SK-N-SH (cell line): ENCODE measurements around the gene NOX5. TPM values are rescaled to one million over a fixed set of nuclear protein-coding genes. Genes with fewer than 3 reads are reported as not detected.

Experiments used
- CTCF ChIA-PET: fragments of 300-600, 350-600 bp; formaldehyde crosslinking; extraction: SDS; loops from one replicate; lab custom pipeline; 2021; lab: Yijun Ruan, JAX
- POLR2A ChIA-PET: fragments of 350-600 bp; sonication (Branson Sonifier 250); formaldehyde crosslinking; extraction: SDS; loops from one replicate; lab custom pipeline; 2020; ENCODE audit warnings: antibody characterized with exemption, inconsistent platforms; lab: Yijun Ruan, JAX
- DNase-seq: peaks from one replicate; pipeline ENCODE4 v3.0.0; 2012
- H2AFZ ChIP-seq: fragments of 200-600 bp; sonication (generic); 2 replicates; pipeline ENCODE4 v1.8.1; 2016; ENCODE audit warnings: antibody characterized with exemption, mild to moderate bottlenecking, low read depth
- H3F3A ChIP-seq: fragments of 200-600 bp; sonication (generic); replicated peaks from 2 replicates; pipeline ENCODE3; 2016; ENCODE audit warnings: antibody characterized with exemption, mild to moderate bottlenecking; ENCODE audit not compliant: insufficient read depth
- H3K27ac ChIP-seq, 2 experiments: fragments of 200-500 bp in 1 of 2; fragments of 200-600 bp in 1 of 2; sonication (Bioruptor generic) in 1 of 2; sonication (generic), shearing (Covaris generic) in 1 of 2; 2 replicates each; pipeline versions ENCODE4 v1.5.1 to v1.6.1; 2014 to 2016; ENCODE audit warnings: low read depth in 2 of 2, inconsistent platforms in 1 of 2, low read length in 1 of 2, mild to moderate bottlenecking in 1 of 2, mixed read lengths in 1 of 2
- H3K27me3 ChIP-seq: fragments of 200-600 bp; sonication (generic), shearing (Covaris generic); 2 replicates; pipeline ENCODE4 v1.6.1; 2016; ENCODE audit warnings: mixed run types; ENCODE audit not compliant: insufficient read depth
- H3K36me3 ChIP-seq, 2 experiments: fragments of 200-500 bp in 1 of 2; fragments of 200-600 bp in 1 of 2; sonication (Bioruptor generic) in 1 of 2; sonication (generic) in 1 of 2; replicated peaks in 1 of 2; 2 replicates each; pipeline versions ENCODE3 to v1.5.1; 2014 to 2016; ENCODE audit warnings: low read length in 1 of 2, mild to moderate bottlenecking in 1 of 2; ENCODE audit not compliant: insufficient read depth in 2 of 2, control insufficient read depth in 1 of 2
- H3K4me1 ChIP-seq, 2 experiments: fragments of 200-500 bp in 1 of 2; fragments of 200-600 bp in 1 of 2; sonication (Bioruptor generic) in 1 of 2; sonication (generic), shearing (Covaris generic) in 1 of 2; 2 replicates each; pipeline versions ENCODE4 v1.5.1 to v1.6.1; 2014 to 2016; ENCODE audit warnings: low read depth in 1 of 2, low read length in 1 of 2, mixed run types in 1 of 2; ENCODE audit not compliant: insufficient read depth in 2 of 2, control insufficient read depth in 1 of 2
- H3K4me2 ChIP-seq: fragments of 200-600 bp; sonication (generic), shearing (Covaris generic); 2 replicates; pipeline ENCODE4 v1.6.1; 2017; ENCODE audit warnings: mixed run types
- H3K4me3 ChIP-seq, 2 experiments: fragments of 200-500 bp in 1 of 2; fragments of 200-600 bp in 1 of 2; sonication (Bioruptor generic) in 1 of 2; sonication (generic), shearing (Covaris generic) in 1 of 2; 2 replicates each; pipeline versions ENCODE4 v1.5.1 to v1.8.1; 2014 to 2016; ENCODE audit warnings: low read depth in 2 of 2, inconsistent platforms in 1 of 2, low read length in 1 of 2, mild to moderate bottlenecking in 1 of 2, mixed read lengths in 1 of 2, moderate library complexity in 1 of 2
- H3K79me2 ChIP-seq: fragments of 200-600 bp; sonication (generic); 2 replicates; pipeline ENCODE4 v1.8.1; 2017; ENCODE audit warnings: mild to moderate bottlenecking; ENCODE audit not compliant: insufficient read depth
- H3K9ac ChIP-seq: fragments of 200-600 bp; sonication (generic); 2 replicates; pipeline ENCODE4 v1.6.1; 2017; ENCODE audit warnings: mixed run types
- H3K9me2 ChIP-seq: fragments of 200-600 bp; sonication (generic); 2 replicates; pipeline ENCODE4 v1.6.1; 2017; ENCODE audit warnings: mixed run types
- H3K9me3 ChIP-seq: fragments of 200-600 bp; sonication (generic); 2 replicates; pipeline ENCODE4 v1.6.1; 2017; ENCODE audit warnings: mixed run types, mild to moderate bottlenecking, moderate library complexity
- H4K20me1 ChIP-seq: fragments of 200-600 bp; sonication (generic); 2 replicates; pipeline ENCODE4 v1.6.1; 2017; ENCODE audit warnings: mild to moderate bottlenecking, mixed run types; ENCODE audit not compliant: insufficient read depth
- CHD2 ChIP-seq: fragments of 150-350 bp; IDR thresholded peaks from 2 replicates; pipeline ENCODE4 v1.6.1; 2018; ENCODE audit warnings: low read length; ENCODE audit not compliant: partially characterized antibody
- ELF1 ChIP-seq: IDR thresholded peaks from 2 replicates; pipeline ENCODE4 v1.4.0; 2012
- EP300 ChIP-seq, 2 experiments: IDR thresholded peaks; 2 replicates each; pipeline versions ENCODE4 v1.4.0 to v1.6.1; 2012; ENCODE audit warnings: borderline replicate concordance in 1 of 2, low read depth in 1 of 2, low read length in 1 of 2
- FOXJ3 ChIP-seq: sonication (generic); formaldehyde crosslinking; IDR thresholded peaks from 2 replicates; pipeline ENCODE4 v1.5.1; 2020; ENCODE audit warnings: mild to moderate bottlenecking, missing genetic modification reagents
- FOXM1 ChIP-seq: IDR thresholded peaks from 2 replicates; pipeline ENCODE4 v1.4.0; 2012; ENCODE audit warnings: low read depth, mild to moderate bottlenecking
- JUND ChIP-seq: IDR thresholded peaks from 2 replicates; pipeline ENCODE4 v1.4.0; 2012
- MEF2A ChIP-seq: IDR thresholded peaks from 2 replicates; pipeline ENCODE4 v1.4.0; 2012; ENCODE audit warnings: low read depth, borderline replicate concordance
- NFIC ChIP-seq: IDR thresholded peaks from 2 replicates; pipeline ENCODE4 v1.4.0; 2012; ENCODE audit warnings: borderline replicate concordance
- NRF1 ChIP-seq: IDR thresholded peaks from 2 replicates; pipeline ENCODE4 v1.6.1; 2012; ENCODE audit warnings: low read depth, mild to moderate bottlenecking, low read length
- RCOR1 ChIP-seq: fragments of 150-350 bp; IDR thresholded peaks from 2 replicates; pipeline ENCODE4 v1.6.1; 2017; ENCODE audit warnings: antibody characterized with exemption, low read length
- RXRA ChIP-seq: IDR thresholded peaks from 2 replicates; pipeline ENCODE4 v1.4.0; 2012; ENCODE audit warnings: low read depth, mild to moderate bottlenecking, borderline replicate concordance
- SIN3A ChIP-seq: IDR thresholded peaks from 2 replicates; pipeline ENCODE4 v1.6.1; 2012; ENCODE audit warnings: low read depth, mild to moderate bottlenecking, low read length, moderate library complexity, borderline replicate concordance
- TCF12 ChIP-seq: IDR thresholded peaks from 2 replicates; pipeline ENCODE4 v1.4.0; 2012
- YY1 ChIP-seq: IDR thresholded peaks from 2 replicates; pipeline ENCODE4 v1.4.0; 2012; ENCODE audit warnings: low read depth, mild to moderate bottlenecking
- WGBS: methylation state at CpG from one replicate; pipeline ENCODE4 v1.1.6; 2017; ENCODE audit warnings: low lambda C conversion rate; 5-methylcytosine and 5-hydroxymethylcytosine counted together
- polyA plus RNA-seq, 3 experiments: library from polyadenylated mRNA; depleted of rRNA; stranded (reverse); fragments of >200 nt; gene quantifications; 2 replicates each; pipeline ENCODE4 v1.2.3, GENCODE V29; 2012
- TF ChIP-seq, protein P1 (sequence below): fragments of 150-350 bp; IDR thresholded peaks from 2 replicates; pipeline ENCODE4 v1.6.1; 2017; ENCODE audit warnings: antibody characterized with exemption, low read length, low read depth, borderline replicate concordance
- TF ChIP-seq, protein P2 (sequence below): IDR thresholded peaks from 2 replicates; pipeline ENCODE4; 2012
- TF ChIP-seq, protein P3 (sequence below): fragments of 200-600 bp; sonication (generic); IDR thresholded peaks from 2 replicates; pipeline ENCODE4 v1.6.1; 2017; ENCODE audit warnings: antibody characterized with exemption, mild to moderate bottlenecking, moderate library complexity
- TF ChIP-seq, protein P4 (sequence below): fragments of 150-350 bp; IDR thresholded peaks from 2 replicates; pipeline ENCODE4 v1.6.1; 2016; ENCODE audit warnings: mild to moderate bottlenecking, low read depth, low read length

Gene NOX5
- polyA plus RNA-seq, 1 of the 3 experiments (the other 2 are of a cell fraction): 0.05 TPM

DNA sequence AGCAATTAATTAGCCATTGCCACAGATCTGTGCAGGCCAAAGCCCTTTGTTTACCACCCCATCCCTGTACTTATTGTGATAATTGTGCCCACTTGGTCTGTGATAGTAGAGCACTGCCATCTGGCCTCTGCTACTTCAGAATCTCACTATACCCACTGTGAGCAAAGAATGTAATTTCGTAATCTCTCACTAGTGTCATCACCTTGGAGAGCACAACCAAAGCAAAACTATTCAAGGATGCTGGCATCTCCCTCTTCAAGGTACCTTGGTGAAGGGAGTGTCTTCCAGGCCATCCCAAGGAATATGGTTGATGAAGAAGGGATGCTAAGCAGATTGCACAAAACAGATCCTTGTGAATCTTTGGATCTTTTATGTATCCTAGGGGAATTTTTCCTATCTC, 34.7 kb upstream of the NOX5 start:
- Histone ChIP-seq H3K9me3 (no peaks in the 10 kb centered on the region), H3K4me1 (no peaks in the 10 kb centered on the region; a peak in 1 of 4 replicates), H3K27ac (no peak overlapping the region), H3F3A (no peaks in the 10 kb centered on the region), H3K27me3 (no peaks in the 10 kb centered on the region), H3K4me2 (no peak overlapping the region), H4K20me1 (no peaks in the 10 kb centered on the region), H3K79me2 (no peaks in the 10 kb centered on the region), H3K4me3 (no peak overlapping the region), H3K9me2 (no peaks in the 10 kb centered on the region), H2AFZ (no peak overlapping the region), H3K36me3 (no peaks in the 10 kb centered on the region), H3K9ac (no peak overlapping the region)
- no peak for DNase-seq
- CTCF ChIA-PET: no interaction called here
- POLR2A ChIA-PET: no interaction called here
- no peak for TF ChIP-seq YY1
- no peak for TF ChIP-seq ELF1
- TF ChIP-seq, protein P1, sequence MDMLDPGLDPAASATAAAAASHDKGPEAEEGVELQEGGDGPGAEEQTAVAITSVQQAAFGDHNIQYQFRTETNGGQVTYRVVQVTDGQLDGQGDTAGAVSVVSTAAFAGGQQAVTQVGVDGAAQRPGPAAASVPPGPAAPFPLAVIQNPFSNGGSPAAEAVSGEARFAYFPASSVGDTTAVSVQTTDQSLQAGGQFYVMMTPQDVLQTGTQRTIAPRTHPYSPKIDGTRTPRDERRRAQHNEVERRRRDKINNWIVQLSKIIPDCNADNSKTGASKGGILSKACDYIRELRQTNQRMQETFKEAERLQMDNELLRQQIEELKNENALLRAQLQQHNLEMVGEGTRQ: no peak
- no peak for TF ChIP-seq FOXM1
- TF ChIP-seq, protein P2, sequence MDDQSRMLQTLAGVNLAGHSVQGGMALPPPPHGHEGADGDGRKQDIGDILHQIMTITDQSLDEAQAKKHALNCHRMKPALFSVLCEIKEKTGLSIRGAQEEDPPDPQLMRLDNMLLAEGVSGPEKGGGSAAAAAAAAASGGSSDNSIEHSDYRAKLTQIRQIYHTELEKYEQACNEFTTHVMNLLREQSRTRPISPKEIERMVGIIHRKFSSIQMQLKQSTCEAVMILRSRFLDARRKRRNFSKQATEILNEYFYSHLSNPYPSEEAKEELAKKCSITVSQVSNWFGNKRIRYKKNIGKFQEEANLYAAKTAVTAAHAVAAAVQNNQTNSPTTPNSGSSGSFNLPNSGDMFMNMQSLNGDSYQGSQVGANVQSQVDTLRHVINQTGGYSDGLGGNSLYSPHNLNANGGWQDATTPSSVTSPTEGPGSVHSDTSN: no peak
- TF ChIP-seq SIN3A: no peak
- no peak for TF ChIP-seq RXRA
- TF ChIP-seq, protein P3, sequence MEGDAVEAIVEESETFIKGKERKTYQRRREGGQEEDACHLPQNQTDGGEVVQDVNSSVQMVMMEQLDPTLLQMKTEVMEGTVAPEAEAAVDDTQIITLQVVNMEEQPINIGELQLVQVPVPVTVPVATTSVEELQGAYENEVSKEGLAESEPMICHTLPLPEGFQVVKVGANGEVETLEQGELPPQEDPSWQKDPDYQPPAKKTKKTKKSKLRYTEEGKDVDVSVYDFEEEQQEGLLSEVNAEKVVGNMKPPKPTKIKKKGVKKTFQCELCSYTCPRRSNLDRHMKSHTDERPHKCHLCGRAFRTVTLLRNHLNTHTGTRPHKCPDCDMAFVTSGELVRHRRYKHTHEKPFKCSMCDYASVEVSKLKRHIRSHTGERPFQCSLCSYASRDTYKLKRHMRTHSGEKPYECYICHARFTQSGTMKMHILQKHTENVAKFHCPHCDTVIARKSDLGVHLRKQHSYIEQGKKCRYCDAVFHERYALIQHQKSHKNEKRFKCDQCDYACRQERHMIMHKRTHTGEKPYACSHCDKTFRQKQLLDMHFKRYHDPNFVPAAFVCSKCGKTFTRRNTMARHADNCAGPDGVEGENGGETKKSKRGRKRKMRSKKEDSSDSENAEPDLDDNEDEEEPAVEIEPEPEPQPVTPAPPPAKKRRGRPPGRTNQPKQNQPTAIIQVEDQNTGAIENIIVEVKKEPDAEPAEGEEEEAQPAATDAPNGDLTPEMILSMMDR: no peak
- TF ChIP-seq JUND: no peak
- TF ChIP-seq, protein P4, sequence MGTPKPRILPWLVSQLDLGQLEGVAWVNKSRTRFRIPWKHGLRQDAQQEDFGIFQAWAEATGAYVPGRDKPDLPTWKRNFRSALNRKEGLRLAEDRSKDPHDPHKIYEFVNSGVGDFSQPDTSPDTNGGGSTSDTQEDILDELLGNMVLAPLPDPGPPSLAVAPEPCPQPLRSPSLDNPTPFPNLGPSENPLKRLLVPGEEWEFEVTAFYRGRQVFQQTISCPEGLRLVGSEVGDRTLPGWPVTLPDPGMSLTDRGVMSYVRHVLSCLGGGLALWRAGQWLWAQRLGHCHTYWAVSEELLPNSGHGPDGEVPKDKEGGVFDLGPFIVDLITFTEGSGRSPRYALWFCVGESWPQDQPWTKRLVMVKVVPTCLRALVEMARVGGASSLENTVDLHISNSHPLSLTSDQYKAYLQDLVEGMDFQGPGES: no peak
- no peak for TF ChIP-seq CHD2
- TF ChIP-seq FOXJ3 (CRISPR knock-in tag): no peak
- TF ChIP-seq MEF2A: no peak
- no peak for TF ChIP-seq TCF12
- no peak for TF ChIP-seq NFIC
- no peak for TF ChIP-seq RCOR1
- TF ChIP-seq EP300 (IDR thresholded peaks at IDR 0.05; ENCODE audit: borderline replicate concordance in 1 of 2, low read depth in 1 of 2, low read length in 1 of 2): no peak
- no peak for TF ChIP-seq NRF1
- 7% methylated on average over 1 of the region's 1 CpG for WGBS
